ENCODE measurements around the gene TOR1AIP2. TPM values are rescaled to one million over a fixed set of nuclear protein-coding genes. Genes with fewer than 3 reads are reported as not detected.
"Not testable (repeated sequence)": the region's sequence is repeated elsewhere in the genome, so short reads cannot be mapped to it uniquely, and the experiment has no call there.

Gene TOR1AIP2
- total RNA-seq, 4 donors from 2014 or later, result 45.4 to 314 (median 218) TPM

- H3K4me3 ChIP-seq, result no peak overlapping the region
- H3K9me3 ChIP-seq, result no peaks in the 10 kb centered on the region
- H3K4me1 ChIP-seq, result no peaks in the 10 kb centered on the region
- no peak overlapping the region for H3K27ac ChIP-seq
- no peaks in the 10 kb centered on the region for H3K27me3 ChIP-seq
- DNase-seq, result no peak
- TF ChIP-seq POLR2A (IDR thresholded peaks at IDR 0.05), result no peak
- no peak for TF ChIP-seq CTCF (IDR thresholded peaks at IDR 0.05)
- H3K36me3 ChIP-seq, result peaks cover 0 to 63% (median 2%) of the 10 kb centered on the region in 3 donors
These were observed 24.5 kb downstream of the TOR1AIP2 start for GRCh38 chr1:179853102-179853501.

GRCh38 chr1:179848233-179848632 is 29.4 kb downstream of the TOR1AIP2 start:
- H3K27ac ChIP-seq, result no peak overlapping the region
- H3K4me1 ChIP-seq, result no peaks in the 10 kb centered on the region
- TF ChIP-seq CTCF (IDR thresholded peaks at IDR 0.05) (no peak), POLR2A (IDR thresholded peaks at IDR 0.05) (no peak)
- no peak overlapping the region for H3K4me3 ChIP-seq
- DNase-seq, result no peak
- peaks cover 0 to 83% (median 2%) of the 10 kb centered on the region in 3 donors for H3K36me3 ChIP-seq
- H3K9me3 ChIP-seq, result no peaks in the 10 kb centered on the region
- H3K27me3 ChIP-seq, result no peaks in the 10 kb centered on the region

GRCh38 chr1:179840107-179840506 is 37.5 kb downstream of the TOR1AIP2 start:
- DNase-seq, result no peak
- H3K4me3 ChIP-seq, result no peak overlapping the region
- no peaks in the 10 kb centered on the region for H3K9me3 ChIP-seq
- peaks cover 0 to 28% (median 0%) of the 10 kb centered on the region in 3 donors for H3K36me3 ChIP-seq
- TF ChIP-seq CTCF (IDR thresholded peaks at IDR 0.05) (no peak), POLR2A (IDR thresholded peaks at IDR 0.05) (no peak)
- H3K27ac ChIP-seq, result no peak overlapping the region
- H3K27me3 ChIP-seq, result no peaks in the 10 kb centered on the region
- no peaks in the 10 kb centered on the region for H3K4me1 ChIP-seq

- not testable (repeated sequence) for H3K9me3 ChIP-seq, H3K27me3 ChIP-seq, DNase-seq, H3K4me3 ChIP-seq, H3K27ac ChIP-seq, H3K4me1 ChIP-seq
- H3K36me3 ChIP-seq, result peaks cover 0 to 18% (median 0%) of the 10 kb centered on the region in 3 donors
These were observed 40.7 kb downstream of the TOR1AIP2 start for GRCh38 chr1:179836686-179837445.

GRCh38 chr1:179831852-179832699 is 45.5 kb downstream of the TOR1AIP2 start:
- no peaks in the 10 kb centered on the region for H3K36me3 ChIP-seq
- H3K4me1 ChIP-seq, result no peaks in the 10 kb centered on the region
- H3K27ac ChIP-seq, result no peak overlapping the region
- TF ChIP-seq POLR2A (IDR thresholded peaks at IDR 0.05) (no peak), CTCF (IDR thresholded peaks at IDR 0.05) (no peak)
- no peak overlapping the region for H3K4me3 ChIP-seq
- H3K27me3 ChIP-seq, result no peaks in the 10 kb centered on the region
- no peaks in the 10 kb centered on the region for H3K9me3 ChIP-seq
- DNase-seq, result peak in 2 of 3 donors; percentile 14 to 24

- Histone ChIP-seq H3K36me3 (no peaks in the 10 kb centered on the region), H3K9me3 (no peaks in the 10 kb centered on the region), H3K27me3 (no peaks in the 10 kb centered on the region), H3K27ac (no peak overlapping the region), H3K4me3 (no peak overlapping the region), H3K4me1 (no peaks in the 10 kb centered on the region)
- no peak for TF ChIP-seq CTCF (IDR thresholded peaks at IDR 0.05)
- no peak for TF ChIP-seq POLR2A (IDR thresholded peaks at IDR 0.05)
- no peak for DNase-seq
These were observed 46.4 kb downstream of the TOR1AIP2 start for GRCh38 chr1:179831225-179831624.
